Measurements from ENCODE around the gene TNFRSF19. TPM values are rescaled to one million over a fixed set of nuclear protein-coding genes. Genes with fewer than 3 reads are reported as not detected.

Gene TNFRSF19
- total and polyA plus RNA-seq, 10 of the 15 experiments (the other 5 are each of a cell fraction or from before 2014, with no cell fraction given): 16.4 to 46.2 (median 35.4) TPM

DNA sequence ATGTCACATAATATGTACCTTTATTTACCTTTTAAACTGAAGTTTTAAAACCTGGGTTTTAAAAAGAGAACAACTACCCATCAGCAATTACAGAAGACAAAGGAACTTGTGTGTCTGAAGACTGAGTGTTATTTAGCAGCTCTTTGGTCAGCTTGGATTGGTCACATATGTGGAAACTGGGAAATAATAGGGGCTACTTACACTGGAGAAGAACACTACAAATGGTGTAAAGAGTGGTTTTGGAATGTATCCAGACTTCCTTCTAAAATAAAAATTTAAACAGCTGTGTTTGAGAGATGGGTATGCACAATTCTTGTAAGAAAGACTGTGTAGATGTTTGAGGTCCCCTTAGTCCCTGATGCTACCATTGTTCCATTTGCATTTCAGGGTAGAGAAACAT, 13.3 kb downstream of the TNFRSF19 start (continued):
- TF ChIP-seq, protein P1, sequence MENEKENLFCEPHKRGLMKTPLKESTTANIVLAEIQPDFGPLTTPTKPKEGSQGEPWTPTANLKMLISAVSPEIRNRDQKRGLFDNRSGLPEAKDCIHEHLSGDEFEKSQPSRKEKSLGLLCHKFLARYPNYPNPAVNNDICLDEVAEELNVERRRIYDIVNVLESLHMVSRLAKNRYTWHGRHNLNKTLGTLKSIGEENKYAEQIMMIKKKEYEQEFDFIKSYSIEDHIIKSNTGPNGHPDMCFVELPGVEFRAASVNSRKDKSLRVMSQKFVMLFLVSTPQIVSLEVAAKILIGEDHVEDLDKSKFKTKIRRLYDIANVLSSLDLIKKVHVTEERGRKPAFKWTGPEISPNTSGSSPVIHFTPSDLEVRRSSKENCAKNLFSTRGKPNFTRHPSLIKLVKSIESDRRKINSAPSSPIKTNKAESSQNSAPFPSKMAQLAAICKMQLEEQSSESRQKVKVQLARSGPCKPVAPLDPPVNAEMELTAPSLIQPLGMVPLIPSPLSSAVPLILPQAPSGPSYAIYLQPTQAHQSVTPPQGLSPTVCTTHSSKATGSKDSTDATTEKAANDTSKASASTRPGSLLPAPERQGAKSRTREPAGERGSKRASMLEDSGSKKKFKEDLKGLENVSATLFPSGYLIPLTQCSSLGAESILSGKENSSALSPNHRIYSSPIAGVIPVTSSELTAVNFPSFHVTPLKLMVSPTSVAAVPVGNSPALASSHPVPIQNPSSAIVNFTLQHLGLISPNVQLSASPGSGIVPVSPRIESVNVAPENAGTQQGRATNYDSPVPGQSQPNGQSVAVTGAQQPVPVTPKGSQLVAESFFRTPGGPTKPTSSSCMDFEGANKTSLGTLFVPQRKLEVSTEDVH (IDR thresholded peaks at IDR 0.05; ENCODE audit: low read depth, partially characterized antibody): no peak
- TF ChIP-seq ZNF622 (IDR thresholded peaks at IDR 0.05) (no peak), POLR2AphosphoS2 (IDR thresholded peaks at IDR 0.05; ENCODE audit: low read depth, low read length) (no peak), CHD1 (IDR thresholded peaks at IDR 0.05; ENCODE audit: low read depth, low read length) (no peak), SREBF2 (IDR thresholded peaks at IDR 0.05; ENCODE audit: low read length) (no peak), KDM1A (IDR thresholded peaks at IDR 0.05; ENCODE audit: borderline replicate concordance) (no peak), CHD4 (IDR thresholded peaks at IDR 0.05) (no peak), RB1 (IDR thresholded peaks at IDR 0.05; ENCODE audit: borderline replicate concordance) (no peak), TAF1 (IDR thresholded peaks at IDR 0.05; ENCODE audit: borderline replicate concordance, low read depth, low read length) (no peak), NBN (IDR thresholded peaks at IDR 0.05) (no peak)
- TF ChIP-seq, protein P2, sequence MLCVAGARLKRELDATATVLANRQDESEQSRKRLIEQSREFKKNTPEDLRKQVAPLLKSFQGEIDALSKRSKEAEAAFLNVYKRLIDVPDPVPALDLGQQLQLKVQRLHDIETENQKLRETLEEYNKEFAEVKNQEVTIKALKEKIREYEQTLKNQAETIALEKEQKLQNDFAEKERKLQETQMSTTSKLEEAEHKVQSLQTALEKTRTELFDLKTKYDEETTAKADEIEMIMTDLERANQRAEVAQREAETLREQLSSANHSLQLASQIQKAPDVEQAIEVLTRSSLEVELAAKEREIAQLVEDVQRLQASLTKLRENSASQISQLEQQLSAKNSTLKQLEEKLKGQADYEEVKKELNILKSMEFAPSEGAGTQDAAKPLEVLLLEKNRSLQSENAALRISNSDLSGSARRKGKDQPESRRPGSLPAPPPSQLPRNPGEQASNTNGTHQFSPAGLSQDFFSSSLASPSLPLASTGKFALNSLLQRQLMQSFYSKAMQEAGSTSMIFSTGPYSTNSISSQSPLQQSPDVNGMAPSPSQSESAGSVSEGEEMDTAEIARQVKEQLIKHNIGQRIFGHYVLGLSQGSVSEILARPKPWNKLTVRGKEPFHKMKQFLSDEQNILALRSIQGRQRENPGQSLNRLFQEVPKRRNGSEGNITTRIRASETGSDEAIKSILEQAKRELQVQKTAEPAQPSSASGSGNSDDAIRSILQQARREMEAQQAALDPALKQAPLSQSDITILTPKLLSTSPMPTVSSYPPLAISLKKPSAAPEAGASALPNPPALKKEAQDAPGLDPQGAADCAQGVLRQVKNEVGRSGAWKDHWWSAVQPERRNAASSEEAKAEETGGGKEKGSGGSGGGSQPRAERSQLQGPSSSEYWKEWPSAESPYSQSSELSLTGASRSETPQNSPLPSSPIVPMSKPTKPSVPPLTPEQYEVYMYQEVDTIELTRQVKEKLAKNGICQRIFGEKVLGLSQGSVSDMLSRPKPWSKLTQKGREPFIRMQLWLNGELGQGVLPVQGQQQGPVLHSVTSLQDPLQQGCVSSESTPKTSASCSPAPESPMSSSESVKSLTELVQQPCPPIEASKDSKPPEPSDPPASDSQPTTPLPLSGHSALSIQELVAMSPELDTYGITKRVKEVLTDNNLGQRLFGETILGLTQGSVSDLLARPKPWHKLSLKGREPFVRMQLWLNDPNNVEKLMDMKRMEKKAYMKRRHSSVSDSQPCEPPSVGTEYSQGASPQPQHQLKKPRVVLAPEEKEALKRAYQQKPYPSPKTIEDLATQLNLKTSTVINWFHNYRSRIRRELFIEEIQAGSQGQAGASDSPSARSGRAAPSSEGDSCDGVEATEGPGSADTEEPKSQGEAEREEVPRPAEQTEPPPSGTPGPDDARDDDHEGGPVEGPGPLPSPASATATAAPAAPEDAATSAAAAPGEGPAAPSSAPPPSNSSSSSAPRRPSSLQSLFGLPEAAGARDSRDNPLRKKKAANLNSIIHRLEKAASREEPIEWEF (IDR thresholded peaks at IDR 0.05; ENCODE audit: insufficient replicate concordance, low read depth, low read length): no peak

Measured in GM12878 (cell line).